Measurements from ENCODE around the gene MUC6.

Gene MUC6

DNA sequence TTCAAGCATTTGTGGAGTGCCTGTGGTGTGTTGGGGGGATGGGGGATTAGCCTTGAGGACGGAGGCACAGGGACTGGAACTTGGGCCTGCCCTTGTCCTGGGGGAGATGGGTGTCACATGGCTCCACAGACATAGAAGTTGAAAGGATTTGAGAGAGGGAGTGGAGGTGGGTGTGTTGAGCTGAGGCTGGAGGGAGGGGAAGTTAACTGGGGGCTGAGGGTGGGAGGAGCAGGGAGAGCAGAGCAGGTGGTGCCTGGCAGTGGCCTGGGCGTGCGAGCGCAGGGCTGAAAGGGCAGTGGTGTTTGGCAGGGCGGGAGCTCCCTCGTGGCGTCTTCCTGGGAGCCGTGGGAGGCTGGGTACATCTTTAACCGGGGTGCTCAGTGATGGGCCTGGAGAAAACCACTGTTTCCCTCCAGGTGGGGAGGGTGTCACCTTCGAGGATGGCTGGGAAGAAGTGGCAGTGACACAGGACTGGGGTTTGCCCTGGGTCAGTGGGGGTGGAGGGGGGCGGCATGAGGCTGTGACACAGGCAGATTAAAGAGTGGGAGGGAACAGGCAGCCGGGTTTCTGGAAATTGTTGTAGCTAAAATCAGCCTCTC lies 65.3 kb downstream of the MUC6 start:
- TF ChIP-seq ZNF394 (tag by site-specific recombination; IDR thresholded peaks at IDR 0.05; ENCODE audit: borderline replicate concordance), result no peak
- TF ChIP-seq ZNF423 (tag by site-specific recombination; IDR thresholded peaks at IDR 0.05), result no peak
- TF ChIP-seq, protein P1, sequence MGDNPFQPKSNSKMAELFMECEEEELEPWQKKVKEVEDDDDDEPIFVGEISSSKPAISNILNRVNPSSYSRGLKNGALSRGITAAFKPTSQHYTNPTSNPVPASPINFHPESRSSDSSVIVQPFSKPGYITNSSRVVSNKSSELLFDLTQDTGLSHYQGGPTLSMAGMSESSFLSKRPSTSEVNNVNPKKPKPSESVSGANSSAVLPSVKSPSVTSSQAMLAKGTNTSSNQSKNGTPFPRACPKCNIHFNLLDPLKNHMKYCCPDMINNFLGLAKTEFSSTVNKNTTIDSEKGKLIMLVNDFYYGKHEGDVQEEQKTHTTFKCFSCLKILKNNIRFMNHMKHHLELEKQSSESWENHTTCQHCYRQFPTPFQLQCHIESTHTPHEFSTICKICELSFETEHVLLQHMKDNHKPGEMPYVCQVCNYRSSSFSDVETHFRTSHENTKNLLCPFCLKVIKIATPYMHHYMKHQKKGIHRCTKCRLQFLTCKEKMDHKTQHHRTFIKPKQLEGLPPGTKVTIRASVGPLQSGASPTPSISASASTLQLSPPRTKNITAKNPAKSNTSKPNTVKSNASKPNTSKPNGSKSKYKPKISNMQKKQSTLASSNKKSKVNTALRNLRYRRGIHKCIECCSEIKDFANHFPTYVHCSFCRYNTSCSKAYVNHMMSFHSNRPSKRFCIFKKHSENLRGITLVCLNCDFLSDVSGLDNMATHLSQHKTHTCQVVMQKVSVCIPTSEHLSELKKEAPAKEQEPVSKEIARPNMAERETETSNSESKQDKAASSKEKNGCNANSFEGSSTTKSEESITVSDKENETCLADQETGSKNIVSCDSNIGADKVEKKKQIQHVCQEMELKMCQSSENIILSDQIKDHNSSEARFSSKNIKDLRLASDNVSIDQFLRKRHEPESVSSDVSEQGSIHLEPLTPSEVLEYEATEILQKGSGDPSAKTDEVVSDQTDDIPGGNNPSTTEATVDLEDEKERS (tag by site-specific recombination; IDR thresholded peaks at IDR 0.05), result no peak
- no peak for TF ChIP-seq ZNF501 (tag by site-specific recombination; IDR thresholded peaks at IDR 0.05)
- TF ChIP-seq ZNF555 (tag by site-specific recombination; conservative IDR thresholded peaks at IDR 0.05), result no peak
- TF ChIP-seq, protein P2, sequence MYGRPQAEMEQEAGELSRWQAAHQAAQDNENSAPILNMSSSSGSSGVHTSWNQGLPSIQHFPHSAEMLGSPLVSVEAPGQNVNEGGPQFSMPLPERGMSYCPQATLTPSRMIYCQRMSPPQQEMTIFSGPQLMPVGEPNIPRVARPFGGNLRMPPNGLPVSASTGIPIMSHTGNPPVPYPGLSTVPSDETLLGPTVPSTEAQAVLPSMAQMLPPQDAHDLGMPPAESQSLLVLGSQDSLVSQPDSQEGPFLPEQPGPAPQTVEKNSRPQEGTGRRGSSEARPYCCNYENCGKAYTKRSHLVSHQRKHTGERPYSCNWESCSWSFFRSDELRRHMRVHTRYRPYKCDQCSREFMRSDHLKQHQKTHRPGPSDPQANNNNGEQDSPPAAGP (tag by site-specific recombination; IDR thresholded peaks at IDR 0.05), result no peak
- TF ChIP-seq ZFHX2 (tag by site-specific recombination; conservative IDR thresholded peaks at IDR 0.05), result peak; percentile 71
- TF ChIP-seq ZNF140 (tag by site-specific recombination; IDR thresholded peaks at IDR 0.05), result no peak
- no peak for TF ChIP-seq ZNF664 (tag by site-specific recombination; IDR thresholded peaks at IDR 0.05)
- TF ChIP-seq KLF1 (tag by site-specific recombination; IDR thresholded peaks at IDR 0.05), result 0 out of 2 replicates have a peak, but pooled peaks have one; percentile 15
- TF ChIP-seq ZNF174 (tag by site-specific recombination; IDR thresholded peaks at IDR 0.05), result no peak
- no peak for TF ChIP-seq KLF10 (tag by site-specific recombination; IDR thresholded peaks at IDR 0.05)
- no peak for TF ChIP-seq ZNF48 (tag by site-specific recombination; IDR thresholded peaks at IDR 0.05)
- peak; percentile 81 for TF ChIP-seq EGR2 (tag by site-specific recombination; IDR thresholded peaks at IDR 0.05; ENCODE audit: low read depth)
- TF ChIP-seq ZNF19 (tag by site-specific recombination; IDR thresholded peaks at IDR 0.05; ENCODE audit: low read depth), result no peak
- TF ChIP-seq, protein P3, sequence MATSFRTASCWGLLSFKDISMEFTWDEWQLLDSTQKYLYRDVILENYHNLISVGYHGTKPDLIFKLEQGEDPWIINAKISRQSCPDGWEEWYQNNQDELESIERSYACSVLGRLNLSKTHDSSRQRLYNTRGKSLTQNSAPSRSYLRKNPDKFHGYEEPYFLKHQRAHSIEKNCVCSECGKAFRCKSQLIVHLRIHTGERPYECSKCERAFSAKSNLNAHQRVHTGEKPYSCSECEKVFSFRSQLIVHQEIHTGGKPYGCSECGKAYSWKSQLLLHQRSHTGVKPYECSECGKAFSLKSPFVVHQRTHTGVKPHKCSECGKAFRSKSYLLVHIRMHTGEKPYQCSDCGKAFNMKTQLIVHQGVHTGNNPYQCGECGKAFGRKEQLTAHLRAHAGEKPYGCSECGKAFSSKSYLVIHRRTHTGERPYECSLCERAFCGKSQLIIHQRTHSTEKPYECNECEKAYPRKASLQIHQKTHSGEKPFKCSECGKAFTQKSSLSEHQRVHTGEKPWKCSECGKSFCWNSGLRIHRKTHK (tag by site-specific recombination; IDR thresholded peaks at IDR 0.05), result no peak
- Histone ChIP-seq H3K4me1 (ENCODE audit: control insufficient read depth, insufficient read depth, low read length) (no peaks in the 10 kb centered on the region), H3K9me3 (ENCODE audit: control insufficient read depth, insufficient read depth, low read depth, low read length) (no peaks in the 10 kb centered on the region), H3K36me3 (ENCODE audit: control insufficient read depth in 2 of 2, insufficient read depth in 1 of 2, low read length in 2 of 2) (peaks cover 0 to 77% of the 10 kb centered on the region in 2 experiments; a peak in 1 of 3 replicates), H3K4me3 (ENCODE audit: low read depth, low read length) (no peak overlapping the region), H3K27ac (ENCODE audit: extremely low read depth, low read depth, low read length) (no peak overlapping the region)
- CTCF ChIA-PET, result no interaction called here
- POLR2A ChIA-PET, result no interaction called here

DNA sequence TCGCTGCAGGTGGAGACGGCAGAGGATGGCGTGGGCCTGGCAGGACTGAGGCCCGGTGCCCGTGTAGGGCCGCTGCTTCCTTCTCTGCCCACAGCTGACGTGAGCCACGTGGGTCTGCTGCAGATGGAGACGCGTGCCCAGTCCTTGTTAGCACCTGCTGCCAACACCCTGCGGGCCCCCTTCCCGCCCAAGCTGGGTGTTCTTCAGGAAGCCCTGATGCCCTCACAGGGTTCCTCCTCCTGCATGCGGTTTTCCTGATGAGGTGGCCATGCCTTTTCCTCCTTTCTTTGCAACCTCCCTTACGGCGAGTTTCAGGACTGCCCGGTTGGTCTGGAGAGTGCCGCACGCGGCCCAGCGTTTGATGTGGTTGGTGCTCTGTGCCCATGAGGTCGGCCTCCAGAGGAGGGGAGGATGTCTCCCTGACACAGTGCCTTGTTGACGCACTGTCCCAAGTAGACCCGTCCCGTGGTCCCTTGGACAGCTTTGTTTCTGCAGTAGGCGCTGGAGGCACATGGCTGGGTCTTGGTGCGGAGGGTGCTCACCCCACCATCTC lies 66.1 kb downstream of the MUC6 start:
- no peaks in the 10 kb centered on the region for H3K9me3 ChIP-seq (ENCODE audit: control insufficient read depth, insufficient read depth, low read depth, low read length)
- POLR2A ChIA-PET, result no interaction called here
- CTCF ChIA-PET, result no interaction called here
- no peak overlapping the region for H3K27ac ChIP-seq (ENCODE audit: extremely low read depth, low read depth, low read length)
- no peak overlapping the region for H3K4me3 ChIP-seq (ENCODE audit: low read depth, low read length)
- no peaks in the 10 kb centered on the region for H3K4me1 ChIP-seq (ENCODE audit: control insufficient read depth, insufficient read depth, low read length)
- H3K36me3 ChIP-seq (ENCODE audit: control insufficient read depth in 2 of 2, insufficient read depth in 1 of 2, low read length in 2 of 2), result peaks cover 0 to 77% of the 10 kb centered on the region in 2 experiments; a peak in 1 of 3 replicates
- no peak for TF ChIP-seq ZNF324 (tag by site-specific recombination; IDR thresholded peaks at IDR 0.05)
- no peak for TF ChIP-seq ZNF146 (tag by site-specific recombination; IDR thresholded peaks at IDR 0.05)
- TF ChIP-seq ZNF133 (tag by site-specific recombination; IDR thresholded peaks at IDR 0.05), result no peak
- TF ChIP-seq SCRT1 (tag by site-specific recombination; IDR thresholded peaks at IDR 0.05; ENCODE audit: borderline replicate concordance), result no peak
- TF ChIP-seq ZNF677 (tag by site-specific recombination; IDR thresholded peaks at IDR 0.05), result no peak
- TF ChIP-seq, protein P4, sequence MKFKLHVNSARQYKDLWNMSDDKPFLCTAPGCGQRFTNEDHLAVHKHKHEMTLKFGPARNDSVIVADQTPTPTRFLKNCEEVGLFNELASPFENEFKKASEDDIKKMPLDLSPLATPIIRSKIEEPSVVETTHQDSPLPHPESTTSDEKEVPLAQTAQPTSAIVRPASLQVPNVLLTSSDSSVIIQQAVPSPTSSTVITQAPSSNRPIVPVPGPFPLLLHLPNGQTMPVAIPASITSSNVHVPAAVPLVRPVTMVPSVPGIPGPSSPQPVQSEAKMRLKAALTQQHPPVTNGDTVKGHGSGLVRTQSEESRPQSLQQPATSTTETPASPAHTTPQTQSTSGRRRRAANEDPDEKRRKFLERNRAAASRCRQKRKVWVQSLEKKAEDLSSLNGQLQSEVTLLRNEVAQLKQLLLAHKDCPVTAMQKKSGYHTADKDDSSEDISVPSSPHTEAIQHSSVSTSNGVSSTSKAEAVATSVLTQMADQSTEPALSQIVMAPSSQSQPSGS (tag by site-specific recombination; IDR thresholded peaks at IDR 0.05; ENCODE audit: low read depth), result no peak
- no peak for TF ChIP-seq WT1 (tag by site-specific recombination; IDR thresholded peaks at IDR 0.05)
- no peak for TF ChIP-seq ZFP3 (tag by site-specific recombination; IDR thresholded peaks at IDR 0.05; ENCODE audit: low read depth)
- TF ChIP-seq ZNF37A (tag by site-specific recombination; IDR thresholded peaks at IDR 0.05), result no peak
- TF ChIP-seq ZBTB48 (tag by site-specific recombination; IDR thresholded peaks at IDR 0.05), result no peak
- TF ChIP-seq ZNF623 (tag by site-specific recombination; IDR thresholded peaks at IDR 0.05), result no peak
- TF ChIP-seq ZBTB20 (tag by site-specific recombination; IDR thresholded peaks at IDR 0.05), result no peak
- TF ChIP-seq, protein P5, sequence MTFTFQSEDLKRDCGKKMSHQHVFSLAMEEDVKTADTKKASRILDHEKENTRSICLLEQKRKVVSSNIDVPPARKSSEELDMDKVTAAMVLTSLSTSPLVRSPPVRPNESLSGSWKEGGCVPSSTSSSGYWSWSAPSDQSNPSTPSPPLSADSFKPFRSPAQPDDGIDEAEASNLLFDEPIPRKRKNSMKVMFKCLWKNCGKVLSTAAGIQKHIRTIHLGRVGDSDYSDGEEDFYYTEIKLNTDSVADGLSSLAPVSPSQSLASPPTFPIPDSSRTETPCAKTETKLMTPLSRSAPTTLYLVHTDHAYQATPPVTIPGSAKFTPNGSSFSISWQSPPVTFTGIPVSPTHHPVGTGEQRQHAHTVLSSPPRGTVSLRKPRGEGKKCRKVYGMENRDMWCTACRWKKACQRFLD (tag by site-specific recombination; IDR thresholded peaks at IDR 0.05), result no peak
